HG03196 (cell line): Measurements from ENCODE around the gene DAGLB.
"Not testable (repeated sequence)": the region's sequence is repeated elsewhere in the genome, so short reads cannot be mapped to it uniquely, and the experiment has no call there.

Experiments
- ATAC-seq: cut with Tn5 transposase; IDR thresholded peaks from one replicate; pipeline ENCODE4 v1.9.1; 2021; ENCODE audit not compliant: unreplicated experiment

The DAGLB gene

DNA sequence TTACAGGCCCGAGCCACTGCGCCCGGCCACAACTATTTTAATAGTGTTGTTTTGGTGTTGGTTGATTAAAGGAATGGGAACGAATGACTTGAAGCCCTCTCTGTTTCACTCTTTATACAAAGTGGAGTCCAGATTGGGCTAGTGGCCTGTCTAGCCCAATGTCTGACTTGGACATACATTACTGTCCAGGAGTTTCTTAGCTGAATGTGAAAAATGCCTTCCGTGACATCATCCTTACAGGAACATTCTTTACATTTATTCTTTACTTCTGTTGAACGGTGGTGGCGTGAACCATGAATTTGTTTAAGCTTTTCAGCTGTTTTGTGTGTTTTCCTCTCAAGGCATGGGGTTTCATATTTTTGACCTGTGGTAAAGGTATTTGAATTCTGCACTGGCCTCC is 67.9 kb downstream of the DAGLB start:
- ATAC-seq: no peak

DNA sequence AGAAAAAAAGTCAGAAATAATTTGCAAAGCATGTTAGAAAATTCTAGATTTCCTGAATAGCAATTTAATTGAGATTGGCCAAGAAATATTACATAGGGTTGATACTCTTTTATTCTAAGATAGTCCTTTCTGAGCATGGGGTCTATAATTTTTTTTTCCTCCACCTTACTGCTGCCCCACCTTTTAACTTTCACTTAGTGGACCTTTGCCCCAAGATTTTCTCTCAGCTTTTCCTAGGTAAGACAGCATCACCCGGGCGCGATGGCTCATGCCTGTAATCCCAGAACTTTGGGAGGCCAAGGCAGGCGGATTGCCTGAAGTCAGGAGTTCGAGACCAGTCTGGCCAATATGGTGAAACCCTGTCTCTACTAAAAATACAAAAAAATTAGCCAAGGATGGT is 69.2 kb downstream of the DAGLB start:
- ATAC-seq: not testable (repeated sequence)

DNA sequence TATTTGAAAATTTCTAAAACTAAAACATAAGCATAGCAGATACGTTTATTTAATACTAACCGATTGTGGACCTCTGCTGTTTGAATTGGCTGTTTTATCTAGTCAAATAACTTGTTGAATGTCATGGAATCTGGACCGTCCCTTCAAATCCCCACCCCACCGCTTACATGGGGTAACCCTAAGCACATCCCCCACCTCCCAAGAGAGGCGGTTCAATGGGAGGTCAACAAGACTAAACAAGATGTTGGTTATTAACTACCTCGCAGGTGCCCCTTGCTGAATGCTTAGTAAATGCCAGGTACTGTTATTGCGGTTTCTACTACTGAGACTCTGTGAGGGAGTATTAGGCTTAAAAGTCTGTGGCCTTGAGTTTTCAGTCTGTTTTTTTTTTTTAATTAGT is 70.9 kb downstream of the DAGLB start:
- ATAC-seq: no peak

DNA sequence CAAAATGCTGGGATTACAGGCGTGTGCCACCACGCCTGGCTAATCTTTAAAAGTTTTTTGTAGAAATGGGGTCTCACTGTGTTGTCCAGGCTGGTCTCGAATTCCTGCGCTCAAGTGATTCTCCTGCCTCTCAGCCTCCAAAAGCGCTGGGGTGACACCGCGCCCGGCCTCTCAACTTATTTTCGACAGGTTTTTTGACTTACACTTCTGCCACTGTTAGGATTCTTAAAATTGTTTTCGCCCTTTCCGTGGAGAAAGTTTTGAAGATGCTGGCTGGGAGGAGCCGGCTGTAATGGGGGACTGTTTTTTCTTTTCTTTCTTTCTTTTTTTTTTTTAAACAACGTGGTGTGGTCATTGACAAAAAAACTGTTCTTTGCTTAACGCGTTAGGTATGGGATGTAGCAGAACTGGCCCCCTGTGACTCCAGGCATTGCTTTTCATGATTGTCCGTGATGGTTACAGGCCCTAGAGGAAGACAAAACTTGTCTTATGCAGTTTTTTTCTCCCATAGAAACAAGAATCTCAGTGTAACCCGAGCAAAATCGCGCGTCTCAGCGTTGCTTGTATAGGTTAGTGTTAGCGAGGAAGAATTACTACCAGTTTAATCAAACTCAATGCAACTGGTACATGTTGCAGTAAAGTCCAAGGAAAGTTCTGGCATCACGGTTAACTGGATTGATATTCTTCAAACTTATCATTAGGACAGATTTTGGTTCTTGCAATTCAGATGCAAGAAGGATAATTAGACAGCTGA is 72.2 kb downstream of the DAGLB start:
- no peak for ATAC-seq

DNA sequence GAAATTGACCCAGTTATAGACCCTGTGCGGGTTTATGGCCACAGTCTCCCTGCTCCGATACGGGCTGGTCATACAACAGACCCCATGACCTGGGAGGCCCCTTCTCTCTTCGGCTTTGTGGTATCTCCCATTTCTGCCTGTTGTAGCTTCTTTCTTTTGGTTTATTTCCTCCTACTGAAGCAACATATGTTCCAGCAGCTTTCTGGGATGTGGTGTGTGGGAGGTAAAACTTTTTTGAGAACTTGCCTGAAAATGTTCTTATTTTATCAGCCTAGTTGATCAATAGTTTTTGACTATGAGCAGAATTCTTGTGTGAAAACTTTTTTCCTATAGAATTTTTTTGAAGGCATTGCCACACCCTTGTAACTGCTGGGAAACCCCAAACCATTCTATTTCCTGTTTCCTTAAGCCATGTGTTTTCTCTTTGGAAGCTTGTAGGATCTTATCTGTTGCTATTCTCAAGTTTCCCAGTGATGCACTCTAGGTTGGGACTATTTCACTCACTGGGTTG is 80.0 kb downstream of the DAGLB start:
- no peak for ATAC-seq

DNA sequence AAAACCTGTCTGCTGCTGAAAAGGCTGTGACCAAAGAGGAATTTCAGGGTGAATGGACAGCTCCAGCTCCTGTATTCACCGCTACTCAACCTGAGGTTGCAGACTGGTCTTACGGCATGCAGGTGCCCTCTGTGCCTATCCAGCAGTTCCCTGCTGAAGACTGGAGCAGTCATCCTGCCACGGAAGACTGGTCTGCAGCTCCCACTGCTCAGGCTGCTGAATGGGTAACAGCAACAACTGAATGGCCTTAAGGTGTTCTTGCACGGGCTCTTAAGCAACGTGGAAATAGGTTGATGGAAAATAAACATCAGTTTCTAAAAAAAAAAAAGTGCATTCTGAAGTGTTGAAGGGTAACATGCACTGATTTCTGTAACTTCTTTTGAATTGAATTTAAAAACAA is 82.3 kb downstream of the DAGLB start:
- ATAC-seq: no peak

DNA sequence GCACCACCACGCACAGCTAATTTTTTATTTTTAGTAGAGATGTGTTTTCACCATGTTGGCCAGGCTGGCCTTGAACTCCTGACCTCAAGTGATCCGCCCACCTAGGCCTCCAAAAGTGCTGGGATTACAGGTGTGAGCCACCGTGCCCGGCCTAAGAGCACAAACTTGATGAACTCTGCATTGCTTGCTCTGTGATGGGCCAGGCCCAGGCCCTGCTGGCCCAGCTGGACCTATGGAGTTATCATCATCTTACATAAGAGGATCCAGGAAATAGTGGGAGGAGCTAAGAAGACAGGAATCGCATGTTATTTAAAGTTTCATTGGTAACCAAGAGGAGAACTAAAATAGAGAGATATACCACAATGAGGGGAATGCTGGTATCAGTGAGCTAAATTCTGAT is 86.9 kb downstream of the DAGLB start:
- no peak for ATAC-seq

DNA sequence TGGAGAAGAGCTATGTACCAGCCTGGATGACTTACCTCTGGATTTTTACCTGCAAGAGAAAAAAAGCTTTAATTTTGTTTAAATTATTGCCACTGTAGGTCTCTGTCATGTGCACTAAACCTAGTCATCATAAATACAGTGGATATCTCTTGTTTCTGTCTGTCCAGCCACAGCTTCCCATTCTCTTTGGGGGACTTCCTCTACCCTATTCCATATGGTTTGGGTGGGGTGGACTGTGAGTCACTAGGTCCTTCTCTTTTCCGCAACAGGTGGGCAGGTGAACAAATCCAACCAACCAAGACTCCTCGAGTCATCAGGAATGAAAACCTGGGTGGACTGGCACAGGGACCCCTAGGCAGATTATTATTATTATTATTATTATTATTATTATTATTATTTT is 88.0 kb downstream of the DAGLB start:
- no peak for ATAC-seq
